ENCODE results near the gene SLC24A3. TPM values are rescaled to one million over a fixed set of nuclear protein-coding genes. Genes with fewer than 3 reads are reported as not detected.

The SLC24A3 gene
- total RNA-seq, 1 donor from 2014 or later, result 13.1 TPM

- H3K9me3 ChIP-seq, result no peaks in the 10 kb centered on the region
- ATAC-seq, result no peak
- no peak for DNase-seq
- H3K4me3 ChIP-seq, result no peak overlapping the region
- H3K36me3 ChIP-seq, result no peaks in the 10 kb centered on the region
- H3K27me3 ChIP-seq, result no peaks in the 10 kb centered on the region
- intact Hi-C loops (cut with DNase I), result no loop called here
- H3K27ac ChIP-seq, result no peak overlapping the region
- TF ChIP-seq, protein P1, sequence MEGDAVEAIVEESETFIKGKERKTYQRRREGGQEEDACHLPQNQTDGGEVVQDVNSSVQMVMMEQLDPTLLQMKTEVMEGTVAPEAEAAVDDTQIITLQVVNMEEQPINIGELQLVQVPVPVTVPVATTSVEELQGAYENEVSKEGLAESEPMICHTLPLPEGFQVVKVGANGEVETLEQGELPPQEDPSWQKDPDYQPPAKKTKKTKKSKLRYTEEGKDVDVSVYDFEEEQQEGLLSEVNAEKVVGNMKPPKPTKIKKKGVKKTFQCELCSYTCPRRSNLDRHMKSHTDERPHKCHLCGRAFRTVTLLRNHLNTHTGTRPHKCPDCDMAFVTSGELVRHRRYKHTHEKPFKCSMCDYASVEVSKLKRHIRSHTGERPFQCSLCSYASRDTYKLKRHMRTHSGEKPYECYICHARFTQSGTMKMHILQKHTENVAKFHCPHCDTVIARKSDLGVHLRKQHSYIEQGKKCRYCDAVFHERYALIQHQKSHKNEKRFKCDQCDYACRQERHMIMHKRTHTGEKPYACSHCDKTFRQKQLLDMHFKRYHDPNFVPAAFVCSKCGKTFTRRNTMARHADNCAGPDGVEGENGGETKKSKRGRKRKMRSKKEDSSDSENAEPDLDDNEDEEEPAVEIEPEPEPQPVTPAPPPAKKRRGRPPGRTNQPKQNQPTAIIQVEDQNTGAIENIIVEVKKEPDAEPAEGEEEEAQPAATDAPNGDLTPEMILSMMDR (IDR thresholded peaks at IDR 0.05), result no peak
- H3K4me1 ChIP-seq, result no peaks in the 10 kb centered on the region
Observed at GRCh38 chr20:19486446-19486845, 274.0 kb downstream of the SLC24A3 start.

- TF ChIP-seq, protein P1 (IDR thresholded peaks at IDR 0.05), result no peak
- Histone ChIP-seq H3K4me1 (no peaks in the 10 kb centered on the region), H3K9me3 (no peaks in the 10 kb centered on the region), H3K36me3 (no peaks in the 10 kb centered on the region), H3K27ac (no peak overlapping the region), H3K4me3 (no peak overlapping the region), H3K27me3 (no peaks in the 10 kb centered on the region)
- ATAC-seq, result no peak
- intact Hi-C loops (cut with DNase I), result no loop called here
- DNase-seq, result no peak
Observed at GRCh38 chr20:19487420-19487819, 275.0 kb downstream of the SLC24A3 start.

DNA sequence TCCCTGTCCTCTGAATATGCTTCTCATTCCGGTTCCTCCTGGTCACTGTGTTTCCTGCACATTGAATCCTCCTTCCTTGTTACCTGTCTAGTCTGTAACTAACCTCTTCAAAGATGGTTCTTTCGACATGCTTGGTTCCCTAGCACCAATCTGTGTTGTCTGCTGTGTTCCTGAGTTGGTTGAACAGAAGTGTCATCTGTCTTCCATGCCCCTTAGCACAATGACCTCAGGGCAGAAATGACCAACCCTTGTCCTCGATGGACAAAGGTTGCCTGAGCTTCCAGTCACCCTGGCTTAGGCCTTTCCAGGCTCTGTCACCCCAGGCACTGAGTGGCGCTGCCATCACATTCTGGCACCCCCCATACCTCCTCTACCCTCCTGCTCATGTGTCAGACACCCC is 278.8 kb downstream of the SLC24A3 start:
- DNase-seq (no peak), ATAC-seq (no peak)
- Histone ChIP-seq H3K4me1 (no peaks in the 10 kb centered on the region), H3K27ac (no peak overlapping the region), H3K9me3 (no peaks in the 10 kb centered on the region), H3K36me3 (no peaks in the 10 kb centered on the region), H3K4me3 (no peak overlapping the region), H3K27me3 (no peaks in the 10 kb centered on the region)
- intact Hi-C loops (cut with DNase I), result no loop called here
- TF ChIP-seq, protein P1 (IDR thresholded peaks at IDR 0.05), result no peak

DNA sequence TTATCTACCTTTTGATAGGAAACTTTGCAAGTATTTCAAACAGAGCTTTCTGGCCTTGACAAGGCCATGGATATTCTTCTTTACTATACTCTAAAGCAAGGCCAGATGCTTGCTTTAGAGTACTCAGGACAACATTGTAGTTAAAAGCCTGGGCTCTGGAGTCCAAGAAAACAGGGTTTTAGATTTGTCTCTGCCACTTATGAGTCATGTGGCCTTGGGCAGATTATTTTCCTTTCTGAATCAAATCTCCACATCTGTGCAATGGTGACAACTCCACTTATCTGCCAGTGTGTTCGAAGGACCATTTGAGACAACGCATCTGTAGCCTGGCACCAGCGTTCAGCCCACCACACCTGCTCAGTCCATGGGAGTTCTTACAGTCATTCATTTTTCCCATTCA is 279.7 kb downstream of the SLC24A3 start:
- H3K4me1 ChIP-seq, result no peaks in the 10 kb centered on the region
- intact Hi-C loops (cut with DNase I), result no loop called here

GRCh38 chr20:19492687-19493336 is 280.4 kb downstream of the SLC24A3 start:
- DNase-seq (no peak), ATAC-seq (no peak)
- Histone ChIP-seq H3K27ac (no peak overlapping the region), H3K4me3 (no peak overlapping the region), H3K27me3 (no peaks in the 10 kb centered on the region), H3K4me1 (no peaks in the 10 kb centered on the region), H3K9me3 (no peaks in the 10 kb centered on the region), H3K36me3 (no peaks in the 10 kb centered on the region)
- TF ChIP-seq, protein P1 (IDR thresholded peaks at IDR 0.05), result no peak
- intact Hi-C loops (cut with DNase I), result no loop called here

More for the DNA sequence above, 279.7 kb downstream of the SLC24A3 start:
- no peaks in the 10 kb centered on the region for H3K27me3 ChIP-seq
- no peak overlapping the region for H3K27ac ChIP-seq
- no peaks in the 10 kb centered on the region for H3K9me3 ChIP-seq
- ATAC-seq, result no peak
- H3K4me3 ChIP-seq, result no peak overlapping the region
- no peak for DNase-seq
- H3K36me3 ChIP-seq, result no peaks in the 10 kb centered on the region
- TF ChIP-seq, protein P1 (IDR thresholded peaks at IDR 0.05), result no peak

Data from upper lobe of right lung (tissue), 1 donor.